ENCODE results near the gene CD52. TPM values are rescaled to one million over a fixed set of nuclear protein-coding genes. Genes with fewer than 3 reads are reported as not detected.
A peak's percentile ranks its signal among the peaks of the same experiment; 100 is the strongest.
"Not testable (repeated sequence)": the region's sequence is repeated elsewhere in the genome, so short reads cannot be mapped to it uniquely, and the experiment has no call there.

The CD52 gene
- polyA plus RNA-seq, 6 donors from 2014 or later, result 10,565 to 16,920 (median 13,137) TPM

GRCh38 chr1:26318338-26319064 lies 743 bp downstream of the CD52 start:
- peak; percentile 43 for DNase-seq
- H3K36me3 Mint-ChIP-seq, result peaks cover 21 to 42% of the 10 kb centered on the region in 2 donors
- peaks cover 0 to 2% (median 0%) of the 10 kb centered on the region in 7 donors for H3K9me3 Mint-ChIP-seq
- no peaks in the 10 kb centered on the region for H3K27me3 Mint-ChIP-seq
- ATAC-seq (ENCODE audit: low read depth in 2 of 2), result no peak
- peak overlapping the region; percentile 93 to 99 (median 99) for H3K4me3 Mint-ChIP-seq
- H3K4me1 Mint-ChIP-seq, result peaks cover 70 to 86% (median 77%) of the 10 kb centered on the region in 3 donors
- peak overlapping the region; percentile 87 to 98 (median 96) for H3K27ac Mint-ChIP-seq

- peaks cover 21 to 41% of the 10 kb centered on the region in 2 donors for H3K36me3 Mint-ChIP-seq
- ATAC-seq (ENCODE audit: low read depth in 2 of 2) (peak; percentile 9 to 12), DNase-seq (no peak)
- H3K9me3 Mint-ChIP-seq, result no peaks in the 10 kb centered on the region
- peaks cover 57 to 67% (median 64%) of the 10 kb centered on the region in 3 donors for H3K4me1 Mint-ChIP-seq
- peak overlapping the region; percentile 93 to 99 (median 99) for H3K4me3 Mint-ChIP-seq
- H3K27me3 Mint-ChIP-seq, result no peaks in the 10 kb centered on the region
- peak overlapping the region in 5 of 6 donors; percentile 94 to 97 (median 95) for H3K27ac Mint-ChIP-seq
Measured at GRCh38 chr1:26320896-26321295, 3.1 kb downstream of the CD52 start.

- ATAC-seq (ENCODE audit: low read depth in 2 of 2) (peak; percentile 78 to 79), DNase-seq (peak; percentile 88)
- peak overlapping the region; percentile 85 to 97 (median 94) for H3K27ac Mint-ChIP-seq
- H3K36me3 Mint-ChIP-seq, result peaks cover 21 to 41% of the 10 kb centered on the region in 2 donors
- peak overlapping the region; percentile 93 to 99 (median 99) for H3K4me3 Mint-ChIP-seq
- H3K27me3 Mint-ChIP-seq, result no peaks in the 10 kb centered on the region
- peaks cover 52 to 62% (median 58%) of the 10 kb centered on the region in 3 donors for H3K4me1 Mint-ChIP-seq
- no peaks in the 10 kb centered on the region for H3K9me3 Mint-ChIP-seq
Measured at GRCh38 chr1:26321315-26322041, 3.7 kb downstream of the CD52 start.

GRCh38 chr1:26322042-26322331 lies 4.2 kb downstream of the CD52 start:
- H3K4me3 Mint-ChIP-seq, result peak overlapping the region in 5 of 8 donors; percentile 12 to 99 (median 70)
- no peaks in the 10 kb centered on the region for H3K27me3 Mint-ChIP-seq
- DNase-seq (no peak), ATAC-seq (ENCODE audit: low read depth in 2 of 2) (no peak)
- peaks cover 48 to 56% (median 53%) of the 10 kb centered on the region in 3 donors for H3K4me1 Mint-ChIP-seq
- H3K9me3 Mint-ChIP-seq, result no peaks in the 10 kb centered on the region
- peaks cover 21 to 41% of the 10 kb centered on the region in 2 donors for H3K36me3 Mint-ChIP-seq
- peak overlapping the region in 3 of 6 donors; percentile 27 to 97 (median 94) for H3K27ac Mint-ChIP-seq

- H3K9me3 Mint-ChIP-seq, result no peaks in the 10 kb centered on the region
- H3K27me3 Mint-ChIP-seq, result no peaks in the 10 kb centered on the region
- peak overlapping the region in 3 of 6 donors; percentile 36 to 89 (median 84) for H3K27ac Mint-ChIP-seq
- peak overlapping the region in 2 of 8 donors; percentile 28 to 70 for H3K4me3 Mint-ChIP-seq
- H3K36me3 Mint-ChIP-seq, result peaks cover 14 to 29% of the 10 kb centered on the region in 2 donors
- H3K4me1 Mint-ChIP-seq, result peaks cover 35 to 47% (median 46%) of the 10 kb centered on the region in 3 donors
- no peak for ATAC-seq (ENCODE audit: low read depth in 2 of 2)
- DNase-seq, result no peak
Measured at GRCh38 chr1:26323382-26323781, 5.6 kb downstream of the CD52 start.

GRCh38 chr1:26324550-26324949 lies 6.8 kb downstream of the CD52 start:
- H3K27me3 Mint-ChIP-seq, result no peaks in the 10 kb centered on the region
- peak overlapping the region in 4 of 6 donors; percentile 1 to 86 (median 29) for H3K27ac Mint-ChIP-seq
- H3K4me3 Mint-ChIP-seq, result peak overlapping the region in 1 of 8 donors; percentile 9
- DNase-seq (no peak), ATAC-seq (ENCODE audit: low read depth in 2 of 2) (no peak)
- H3K36me3 Mint-ChIP-seq, result peaks cover 14 to 22% of the 10 kb centered on the region in 2 donors
- peaks cover 35 to 46% (median 42%) of the 10 kb centered on the region in 3 donors for H3K4me1 Mint-ChIP-seq
- H3K9me3 Mint-ChIP-seq, result no peaks in the 10 kb centered on the region

GRCh38 chr1:26327956-26328362 lies 10.2 kb downstream of the CD52 start:
- Mint-ChIP-seq H3K9me3 (no peaks in the 10 kb centered on the region), H3K36me3 (peaks cover 2 to 5% of the 10 kb centered on the region in 2 donors), H3K4me3 (no peak overlapping the region), H3K27ac (no peak overlapping the region), H3K4me1 (peaks cover 11 to 17% (median 12%) of the 10 kb centered on the region in 3 donors), H3K27me3 (no peaks in the 10 kb centered on the region)
- DNase-seq (no peak), ATAC-seq (ENCODE audit: low read depth in 2 of 2) (no peak)

- no peak for DNase-seq
- no peak overlapping the region for H3K4me3 Mint-ChIP-seq
- H3K27me3 Mint-ChIP-seq, result no peaks in the 10 kb centered on the region
- no peak overlapping the region for H3K27ac Mint-ChIP-seq
- peaks cover 5 to 10% (median 7%) of the 10 kb centered on the region in 3 donors for H3K4me1 Mint-ChIP-seq
- no peak for ATAC-seq (ENCODE audit: low read depth in 2 of 2)
- H3K9me3 Mint-ChIP-seq, result no peaks in the 10 kb centered on the region
- H3K36me3 Mint-ChIP-seq, result no peaks in the 10 kb centered on the region
Measured at GRCh38 chr1:26328597-26328996, 10.8 kb downstream of the CD52 start.

GRCh38 chr1:26329380-26329779 lies 11.6 kb downstream of the CD52 start:
- not testable (repeated sequence) for H3K4me1 Mint-ChIP-seq; H3K9me3 Mint-ChIP-seq; H3K27me3 Mint-ChIP-seq; H3K4me3 Mint-ChIP-seq; DNase-seq; H3K36me3 Mint-ChIP-seq; ATAC-seq (ENCODE audit: low read depth in 2 of 2); H3K27ac Mint-ChIP-seq

GRCh38 chr1:26330276-26330675 lies 12.5 kb downstream of the CD52 start:
- Mint-ChIP-seq H3K27me3 (no peaks in the 10 kb centered on the region), H3K36me3 (no peaks in the 10 kb centered on the region), H3K9me3 (no peaks in the 10 kb centered on the region), H3K4me1 (peaks cover 3 to 5% (median 5%) of the 10 kb centered on the region in 3 donors), H3K27ac (no peak overlapping the region), H3K4me3 (no peak overlapping the region)
- ATAC-seq (ENCODE audit: low read depth in 2 of 2) (no peak), DNase-seq (no peak)

GRCh38 chr1:26333312-26333711 lies 15.6 kb downstream of the CD52 start:
- H3K4me1 Mint-ChIP-seq, result peaks cover 8 to 17% (median 16%) of the 10 kb centered on the region in 3 donors
- not testable (repeated sequence) for H3K27ac Mint-ChIP-seq; H3K9me3 Mint-ChIP-seq; ATAC-seq (ENCODE audit: low read depth in 2 of 2); H3K27me3 Mint-ChIP-seq; H3K4me3 Mint-ChIP-seq; DNase-seq; H3K36me3 Mint-ChIP-seq

GRCh38 chr1:26335774-26336476 lies 18.2 kb downstream of the CD52 start:
- DNase-seq (no peak), ATAC-seq (ENCODE audit: low read depth in 2 of 2) (peak; percentile 3 to 5)
- H3K9me3 Mint-ChIP-seq, result no peaks in the 10 kb centered on the region
- peaks cover 8 to 17% (median 16%) of the 10 kb centered on the region in 3 donors for H3K4me1 Mint-ChIP-seq
- peak overlapping the region; percentile 88 to 95 (median 92) for H3K4me3 Mint-ChIP-seq
- peak overlapping the region in 2 of 6 donors; percentile 59 to 62 for H3K27ac Mint-ChIP-seq
- H3K36me3 Mint-ChIP-seq, result no peaks in the 10 kb centered on the region
- no peaks in the 10 kb centered on the region for H3K27me3 Mint-ChIP-seq

GRCh38 chr1:26336477-26337205 lies 18.9 kb downstream of the CD52 start:
- peak; percentile 88 to 90 for ATAC-seq (ENCODE audit: low read depth in 2 of 2)
- peak overlapping the region; percentile 88 to 95 (median 92) for H3K4me3 Mint-ChIP-seq
- H3K36me3 Mint-ChIP-seq, result no peaks in the 10 kb centered on the region
- peaks cover 8 to 17% (median 16%) of the 10 kb centered on the region in 3 donors for H3K4me1 Mint-ChIP-seq
- no peaks in the 10 kb centered on the region for H3K9me3 Mint-ChIP-seq
- no peaks in the 10 kb centered on the region for H3K27me3 Mint-ChIP-seq
- peak; percentile 77 for DNase-seq
- peak overlapping the region in 3 of 6 donors; percentile 65 to 89 (median 67) for H3K27ac Mint-ChIP-seq
